GM21619 (cell line): ENCODE results near the gene ACADSB.

Experiments
- ATAC-seq: cut with Tn5 transposase; IDR thresholded peaks from one replicate; pipeline ENCODE4 v1.9.1; 2021; ENCODE audit not compliant: unreplicated experiment

Gene ACADSB

DNA sequence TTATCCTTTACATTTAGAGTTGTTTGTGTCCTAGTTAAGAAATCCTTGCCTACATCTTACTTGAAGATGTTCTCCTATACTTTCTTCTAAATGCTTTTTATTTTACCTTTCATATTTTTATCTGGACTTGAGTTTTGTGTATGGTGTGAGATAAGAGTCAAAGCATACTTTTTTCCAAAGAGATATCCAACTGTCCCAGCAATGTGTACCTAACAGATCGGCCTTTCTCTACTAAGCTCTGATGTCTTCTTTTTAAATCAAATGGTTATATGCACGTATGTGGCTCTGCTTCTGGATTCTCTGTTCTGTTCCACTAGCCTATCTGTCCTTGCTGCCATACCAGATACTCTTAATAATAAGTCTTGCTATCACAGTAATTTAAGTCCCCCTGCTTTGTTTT lies 7.4 kb upstream of the ACADSB start:
- ATAC-seq: no peak

DNA sequence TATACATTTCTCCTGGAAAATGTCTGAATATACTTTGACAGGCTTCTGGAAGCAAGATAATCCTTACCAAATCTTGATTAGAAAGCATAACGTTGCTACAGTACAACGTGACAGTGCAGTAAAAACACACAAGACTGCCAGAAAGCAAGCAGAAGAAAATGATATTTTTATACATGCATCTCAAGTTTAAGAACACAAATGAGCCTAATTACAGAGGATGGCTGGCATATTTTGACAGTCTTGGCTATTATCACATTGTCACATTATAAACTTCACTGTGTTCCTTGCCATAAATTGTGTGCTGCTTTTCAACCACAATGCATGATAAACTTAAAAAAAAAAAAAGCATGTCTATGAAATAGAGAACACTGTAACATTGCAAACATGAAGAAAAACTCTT lies 4.5 kb upstream of the ACADSB start:
- ATAC-seq: no peak

DNA sequence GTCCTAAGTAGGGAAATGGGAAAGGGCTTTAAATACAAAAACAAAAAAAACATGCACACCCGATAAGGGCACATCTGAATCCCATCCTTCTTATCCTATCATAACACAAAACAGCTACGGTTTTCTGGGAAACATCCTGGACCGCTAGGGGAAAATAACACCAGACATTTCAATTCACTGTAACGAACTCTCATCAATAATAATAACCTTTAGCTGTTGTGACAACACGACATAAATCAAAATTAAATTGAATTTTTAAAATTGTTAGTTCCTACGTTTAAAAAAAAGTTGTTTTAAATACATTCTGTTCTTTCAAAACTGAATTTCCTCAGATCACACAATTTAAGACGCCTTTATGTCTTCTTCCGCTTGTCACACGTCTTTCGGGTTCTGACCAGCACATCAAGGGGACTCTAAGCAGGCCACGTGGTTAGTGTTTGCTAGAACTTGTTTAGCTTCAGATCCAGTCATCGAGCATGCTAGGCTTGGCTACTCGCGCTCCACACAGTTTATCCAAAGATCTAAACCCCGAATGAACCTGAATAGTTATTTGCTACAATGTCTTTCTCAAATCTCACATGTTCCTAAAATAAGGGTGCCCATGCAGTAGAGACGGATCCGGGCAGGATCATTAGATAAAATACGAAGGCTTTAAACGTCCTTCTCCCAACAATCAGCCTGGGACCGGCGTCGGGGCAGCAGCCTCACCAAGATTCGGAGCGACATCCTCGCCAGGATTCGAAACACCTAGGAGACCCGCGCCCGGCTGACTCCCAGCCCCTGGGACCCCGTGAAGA lies 1.1 kb upstream of the ACADSB start:
- peak; percentile 34 for ATAC-seq

DNA sequence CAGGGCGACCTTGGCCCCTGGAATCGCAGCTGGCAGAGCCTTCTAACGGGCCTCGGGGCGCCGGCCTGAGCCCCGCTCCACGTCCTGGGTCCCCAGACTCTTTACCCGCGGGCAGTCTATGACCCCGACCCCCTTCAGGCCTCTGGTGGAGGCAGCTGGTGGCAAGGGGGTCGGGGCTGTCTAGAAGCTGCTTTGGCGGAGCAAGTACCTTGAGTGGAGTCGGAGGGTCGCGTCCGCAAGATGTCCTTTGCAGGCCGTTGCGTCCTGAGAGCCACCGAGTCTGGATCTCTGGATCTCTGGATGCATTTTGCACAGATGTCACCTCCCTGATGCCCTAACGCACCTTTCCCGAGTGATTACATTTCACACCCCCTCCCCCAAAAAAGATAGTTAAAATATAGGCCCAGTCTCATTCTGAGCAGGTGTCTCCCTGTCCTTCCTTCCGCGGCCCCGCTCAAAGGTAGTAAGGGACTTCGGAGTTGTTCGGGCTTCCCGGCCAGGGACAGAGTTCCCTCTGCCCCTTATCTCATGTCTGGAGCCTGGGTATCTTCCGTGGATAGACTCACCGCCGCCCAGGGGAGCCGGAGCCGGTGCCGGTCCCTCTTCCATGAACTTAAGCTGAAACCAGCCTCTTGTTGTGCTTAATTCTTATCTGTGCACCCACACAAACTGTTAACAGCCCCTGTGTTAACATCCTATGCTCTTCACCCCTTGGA lies 457 bp downstream of the ACADSB start:
- peak; percentile 11 for ATAC-seq

DNA sequence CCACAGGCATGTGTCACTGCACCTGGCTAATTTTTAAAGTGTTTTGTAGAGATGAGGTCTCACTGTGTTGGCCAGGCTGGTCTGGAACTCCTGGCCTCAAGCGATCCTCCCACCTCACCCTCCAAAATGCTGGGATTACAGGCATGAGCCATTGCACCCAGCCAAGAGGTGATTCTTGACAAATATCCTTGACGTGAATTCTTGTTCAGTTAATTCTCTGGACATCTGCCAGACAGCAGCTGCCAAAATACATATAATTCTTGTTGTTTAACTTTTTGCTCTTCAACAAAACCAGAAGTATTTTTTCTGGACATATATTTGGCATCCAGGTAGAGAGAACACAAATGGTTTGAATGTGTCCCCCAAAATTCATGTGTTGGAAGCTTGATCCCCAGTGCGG lies 3.2 kb downstream of the ACADSB start:
- ATAC-seq: no peak

DNA sequence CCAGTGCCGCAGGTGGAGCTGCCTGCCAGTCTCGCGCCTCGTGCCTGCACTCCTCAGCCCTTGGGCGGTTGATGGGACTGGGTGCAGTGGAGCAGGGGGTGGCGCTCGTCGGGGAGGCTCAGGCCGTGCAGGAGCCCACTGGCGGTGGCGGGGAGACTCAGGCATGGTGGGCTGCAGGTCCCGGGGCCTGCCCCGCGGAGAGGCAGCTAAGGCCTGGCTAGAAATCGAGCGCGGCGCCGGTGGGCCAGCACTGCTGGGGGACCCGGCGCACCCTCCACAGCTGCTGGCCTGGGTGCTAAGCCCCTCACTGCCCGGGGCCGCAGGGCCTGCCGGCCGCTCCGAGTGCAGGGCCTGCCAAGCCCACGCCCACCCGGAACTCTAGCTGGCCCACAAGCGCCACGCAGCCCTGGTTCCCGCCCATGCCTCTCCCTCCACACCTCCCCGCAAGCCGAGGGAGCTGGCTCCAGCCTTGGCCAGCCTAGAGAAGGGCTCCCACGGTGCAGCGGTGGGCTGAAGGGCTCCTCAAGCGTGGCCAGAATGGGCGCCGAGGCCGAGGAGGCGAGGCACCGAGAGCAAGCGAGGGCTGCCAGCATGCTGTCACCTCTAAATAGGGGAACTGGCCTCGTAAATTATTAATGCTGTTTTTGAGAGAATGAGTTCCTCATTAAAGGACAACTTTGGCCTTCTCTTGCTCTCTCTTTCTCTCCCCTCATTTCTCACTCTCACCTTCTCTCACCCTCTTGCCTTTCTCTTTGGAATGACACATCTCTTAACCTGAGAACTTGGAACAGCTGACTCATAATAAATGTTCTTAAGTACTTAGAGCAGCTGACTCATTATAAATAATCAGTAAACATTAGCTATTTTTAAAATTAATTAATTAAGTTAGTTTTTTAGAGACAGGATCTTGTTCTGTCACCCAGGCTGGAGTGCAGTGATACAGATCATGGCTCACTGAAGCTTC lies 4.9 kb downstream of the ACADSB start:
- no peak for ATAC-seq

DNA sequence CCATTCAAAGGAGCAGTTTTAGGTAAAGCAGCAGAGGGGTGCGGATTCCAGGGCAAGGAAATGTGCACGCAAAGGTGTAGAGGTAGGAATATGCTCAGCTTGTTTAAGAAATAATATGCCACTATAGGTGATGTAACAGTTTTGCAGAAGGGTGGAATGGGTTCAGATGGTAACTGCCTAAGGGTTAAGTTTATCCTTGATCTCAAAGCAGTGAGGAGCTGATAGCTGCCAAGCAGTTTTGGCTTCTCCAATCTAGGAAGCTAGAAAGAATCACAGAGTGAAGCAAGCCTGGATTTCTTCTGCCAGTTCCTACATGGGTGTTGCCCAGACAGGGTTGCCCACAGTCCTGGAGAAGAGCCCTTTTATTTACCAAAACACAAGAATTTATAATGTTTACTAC lies 6.0 kb downstream of the ACADSB start:
- no peak for ATAC-seq

DNA sequence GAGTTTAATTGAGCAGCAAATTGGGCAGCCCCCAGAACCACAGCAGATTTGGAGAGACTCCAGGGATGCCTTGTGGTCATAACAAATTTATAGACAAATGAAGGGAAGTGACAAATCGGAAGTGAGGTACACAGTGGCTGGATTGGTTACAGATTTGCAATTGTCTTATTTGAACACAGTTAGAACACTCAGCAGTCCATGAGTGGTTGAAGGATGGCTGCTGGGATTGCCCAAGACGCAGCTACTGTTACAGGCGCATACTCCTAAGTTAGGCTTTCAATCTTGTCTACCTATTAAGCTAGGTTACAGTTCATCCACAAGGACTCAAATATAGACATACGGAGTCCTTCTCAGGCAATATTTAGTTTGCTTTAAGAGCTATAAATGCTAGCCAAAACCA lies 7.4 kb downstream of the ACADSB start:
- no peak for ATAC-seq

DNA sequence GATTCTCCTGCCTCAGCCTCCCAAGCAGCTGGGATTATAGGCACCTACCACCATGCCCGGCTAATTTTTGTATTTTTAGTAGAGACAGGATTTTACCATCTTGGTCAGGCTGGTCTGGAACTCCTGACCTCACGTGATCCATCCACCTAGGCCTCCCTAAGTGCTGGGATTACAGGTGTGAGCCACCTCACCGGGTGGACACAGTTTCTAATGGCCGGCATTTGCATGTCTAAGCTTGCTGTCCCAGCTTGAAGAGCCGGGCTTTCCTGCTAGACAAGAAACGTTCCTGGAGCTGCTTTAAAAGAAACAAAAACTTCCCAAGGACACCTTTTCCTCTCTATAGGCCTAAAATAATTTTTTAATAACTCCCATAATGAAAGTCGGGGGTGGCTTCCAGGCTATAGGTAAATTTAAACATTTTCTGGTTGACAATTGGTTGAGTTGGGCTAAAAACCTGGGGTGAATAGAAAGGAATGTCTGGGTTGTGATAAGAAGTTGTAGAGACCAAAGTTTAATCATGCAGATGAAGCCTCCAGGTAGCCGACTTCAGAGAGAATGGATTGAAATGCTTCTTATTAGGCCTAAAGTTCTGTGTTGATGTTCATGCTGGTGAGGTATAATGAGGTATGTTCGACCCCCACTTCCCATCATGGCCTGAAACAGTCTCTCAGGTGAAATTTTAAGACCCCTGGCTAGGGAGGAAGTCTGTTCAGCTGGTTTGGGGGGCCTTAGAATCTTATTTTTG lies 8.8 kb downstream of the ACADSB start:
- no peak for ATAC-seq

DNA sequence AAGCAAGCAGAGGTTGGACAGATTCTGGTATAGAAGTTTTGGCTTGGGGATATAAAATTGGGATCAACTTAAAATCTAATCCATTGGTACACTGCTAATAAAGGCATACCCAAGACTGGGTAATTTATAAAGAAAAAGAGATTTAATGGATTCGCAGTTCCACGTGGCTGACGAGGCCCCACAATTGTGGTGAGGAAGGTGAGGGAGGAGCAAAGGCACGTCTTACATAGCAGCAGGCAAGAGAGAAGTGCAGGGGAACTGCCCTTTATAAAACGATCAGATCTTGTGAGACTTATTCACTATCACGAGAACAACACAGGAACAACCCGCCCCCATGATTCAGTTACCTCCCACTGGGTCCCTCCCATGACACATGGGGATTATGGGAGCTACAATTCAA lies 9.7 kb downstream of the ACADSB start:
- ATAC-seq: no peak

DNA sequence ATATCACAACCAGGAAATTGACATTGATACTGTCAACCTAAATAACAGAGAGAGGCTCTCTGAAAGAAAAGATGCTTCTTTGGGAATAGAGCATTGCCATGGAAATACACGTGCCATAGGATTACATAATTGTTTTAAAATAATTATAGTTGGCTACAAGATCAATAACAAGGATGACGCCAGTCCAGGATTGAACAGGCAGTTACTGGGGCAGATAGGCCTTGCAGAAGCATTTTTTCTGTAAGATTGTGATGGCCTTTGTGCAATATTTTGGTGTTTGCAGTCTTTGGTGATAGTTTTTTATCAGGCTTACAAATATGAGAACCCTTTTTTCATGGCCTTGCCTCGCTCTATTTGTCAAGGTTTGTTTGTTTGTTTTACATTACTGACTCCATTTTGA lies 10.5 kb downstream of the ACADSB start:
- no peak for ATAC-seq

DNA sequence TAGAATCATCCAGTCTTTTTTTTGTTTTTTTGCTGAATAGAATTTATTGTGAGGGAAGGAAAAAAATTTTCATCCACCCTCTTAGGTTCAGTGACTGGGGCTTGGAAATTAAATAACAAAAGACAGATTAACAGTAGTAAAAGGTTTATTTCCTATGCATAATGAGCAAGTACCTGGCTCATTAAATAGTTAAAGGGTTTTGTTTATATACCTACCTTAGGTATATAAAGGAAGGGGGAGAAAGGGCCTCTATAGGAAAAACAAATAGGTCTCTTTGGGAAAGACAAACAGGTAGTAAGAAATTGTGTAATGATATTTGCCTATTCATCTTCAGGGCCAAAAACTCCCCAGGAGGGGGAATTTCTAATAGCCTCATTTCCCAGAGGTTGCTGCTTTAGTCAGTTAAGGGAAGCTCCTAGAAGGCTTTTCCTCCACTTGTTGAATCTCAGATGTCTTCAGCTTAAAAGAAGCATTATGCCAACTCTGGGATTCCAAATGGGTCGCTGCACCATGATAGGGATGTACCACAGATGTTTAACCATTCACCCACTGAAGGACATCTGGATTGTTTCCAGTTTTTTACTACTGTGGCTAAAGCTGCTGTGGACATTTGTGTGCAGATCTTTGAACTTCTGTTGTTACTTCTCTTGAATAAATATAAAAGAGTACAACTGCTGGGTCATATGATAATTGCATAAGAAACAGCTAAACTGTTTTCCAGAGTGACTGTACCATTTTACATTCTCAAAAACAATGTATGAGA lies 11.3 kb downstream of the ACADSB start:
- ATAC-seq: no peak

DNA sequence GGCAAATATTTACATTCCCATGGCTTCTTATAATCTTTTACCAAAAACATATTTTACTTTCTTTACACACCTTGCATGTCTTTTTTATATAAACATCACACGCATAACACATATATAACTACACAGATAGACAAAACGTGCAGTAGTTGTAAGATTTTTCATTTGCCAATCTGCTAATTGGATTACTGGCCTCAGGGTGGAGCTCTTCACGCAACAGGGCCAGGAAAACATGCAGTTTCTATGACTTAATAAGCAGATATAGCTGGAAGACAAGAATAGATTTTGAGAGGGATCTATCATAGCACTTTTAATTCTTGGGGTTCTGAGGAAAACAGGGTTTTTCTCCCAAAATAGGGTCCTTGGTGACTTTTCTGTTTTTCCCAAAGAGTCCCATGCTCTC lies 12.7 kb downstream of the ACADSB start:
- no peak for ATAC-seq

DNA sequence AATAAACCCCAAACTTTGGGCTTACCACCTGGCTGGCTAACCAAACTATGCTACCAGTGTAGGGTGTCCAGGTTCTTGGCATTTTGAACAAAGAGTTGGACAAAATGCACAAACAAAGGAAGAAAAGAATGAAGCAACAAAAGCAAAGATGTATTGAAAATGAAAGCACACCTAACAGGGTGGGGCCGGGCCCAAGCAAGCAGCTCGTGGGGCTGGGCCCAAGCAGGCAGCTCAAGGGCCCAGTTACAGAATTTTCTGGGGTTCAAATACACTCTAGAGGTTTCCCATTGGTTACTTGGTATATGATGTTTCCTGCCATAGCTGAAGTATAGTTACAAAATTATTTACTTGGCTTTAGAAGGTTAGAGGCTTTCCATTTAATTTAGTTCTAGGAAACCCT lies 15.7 kb downstream of the ACADSB start:
- ATAC-seq: no peak

DNA sequence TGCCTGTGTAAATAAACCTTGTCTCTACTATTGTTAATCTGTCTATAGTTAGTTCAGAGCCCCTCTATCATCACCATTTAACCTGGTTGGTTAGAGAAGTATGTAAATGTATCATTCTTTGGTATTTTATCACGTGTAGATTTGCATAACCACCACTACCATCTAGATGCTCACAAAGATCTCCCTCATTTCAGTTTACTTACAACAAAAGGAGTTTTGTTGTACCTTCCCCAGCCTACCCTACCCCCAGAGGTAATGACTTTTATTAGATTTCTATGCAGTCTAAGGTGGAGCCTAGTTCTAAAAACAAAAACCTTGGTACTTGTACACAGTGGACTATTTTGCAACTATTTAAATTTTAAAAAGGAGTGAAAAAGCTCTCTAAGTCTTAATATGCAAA lies 17.5 kb downstream of the ACADSB start:
- ATAC-seq: no peak

DNA sequence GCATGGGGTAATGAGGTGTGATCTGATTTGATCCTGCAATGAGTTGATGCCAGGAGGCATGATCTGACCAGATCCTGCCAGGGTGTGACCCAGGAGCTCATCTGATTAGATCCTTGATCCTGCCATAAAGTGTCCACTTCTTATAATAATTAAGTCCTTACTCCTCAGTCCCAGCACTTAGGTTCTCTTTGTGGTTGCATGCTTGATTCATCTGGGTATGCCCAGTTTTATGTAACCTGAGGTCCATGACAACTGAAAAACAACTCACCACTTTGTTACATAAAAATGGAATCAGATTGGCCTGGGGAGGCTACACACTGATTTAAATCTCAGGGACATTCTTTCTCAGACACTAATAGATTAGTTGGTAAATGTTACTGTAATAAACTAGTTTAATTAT lies 19.1 kb downstream of the ACADSB start:
- no peak for ATAC-seq

DNA sequence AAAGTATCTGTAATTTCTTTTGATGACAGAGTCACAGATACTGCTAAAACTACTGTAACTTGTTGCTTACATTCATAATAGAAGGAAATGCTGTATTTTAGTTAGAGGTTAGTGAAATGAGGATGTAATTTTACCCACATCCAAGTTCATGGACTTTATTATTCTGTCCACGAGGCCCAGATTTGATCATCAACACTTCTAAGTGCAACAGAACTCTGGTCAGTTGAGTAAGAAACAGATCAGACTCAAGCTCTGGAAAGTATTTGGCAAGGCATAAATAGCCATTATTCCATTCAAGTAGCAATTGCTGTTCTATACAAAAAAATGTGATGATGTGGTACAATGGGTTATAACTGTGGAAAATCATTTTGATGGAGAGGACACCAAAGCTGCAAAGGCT lies 22.3 kb downstream of the ACADSB start:
- ATAC-seq: no peak

DNA sequence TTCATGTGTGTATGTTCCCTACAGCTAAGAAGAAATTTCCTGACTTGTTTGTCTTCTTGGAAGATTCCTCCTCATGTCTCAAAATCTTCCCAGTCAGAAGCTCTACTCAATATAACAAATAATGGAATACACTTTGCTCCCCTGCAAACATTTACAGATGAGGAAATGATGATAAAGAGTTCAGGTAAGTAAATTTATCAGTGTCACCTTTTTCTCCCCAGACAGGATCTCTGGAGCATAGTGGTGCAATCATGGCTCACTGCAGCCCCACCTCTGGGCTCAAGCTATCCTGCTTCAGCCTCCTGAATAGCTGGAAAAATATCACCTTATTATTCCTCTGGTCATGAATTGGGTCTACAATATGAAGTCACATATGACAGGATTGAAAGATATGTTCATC lies 25.5 kb downstream of the ACADSB start:
- no peak for ATAC-seq

DNA sequence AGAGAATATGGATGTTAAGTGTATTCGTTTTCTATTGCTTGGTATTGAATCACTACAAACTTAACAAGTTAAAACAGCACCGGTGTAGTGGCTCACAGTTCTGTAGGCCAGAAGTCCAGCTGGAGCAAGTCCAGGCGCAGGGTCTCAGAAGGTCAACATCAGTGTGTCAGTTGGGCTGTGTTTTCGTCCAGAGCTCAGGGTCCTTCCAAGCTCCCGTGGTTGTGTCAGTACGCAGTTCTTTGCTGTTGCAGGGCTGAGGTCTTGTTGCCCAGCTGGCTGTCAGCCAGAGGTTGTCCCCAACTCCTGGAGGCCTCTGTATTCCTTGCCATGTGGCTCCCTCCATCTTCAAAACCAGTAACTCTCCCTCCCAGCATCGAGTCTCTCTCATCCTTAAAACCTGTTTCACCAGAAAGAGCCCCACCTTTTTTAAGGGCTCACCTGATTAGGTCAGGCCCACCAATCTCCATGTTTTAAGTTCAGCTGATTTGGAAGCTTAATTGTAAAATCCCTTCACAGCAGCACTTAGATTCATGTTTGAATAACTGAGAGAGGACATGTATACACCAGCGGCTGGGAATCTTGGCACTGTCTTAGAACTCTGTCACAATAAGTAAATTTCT lies 26.8 kb downstream of the ACADSB start:
- no peak for ATAC-seq
